HCT116 (cell line): ENCODE results near the gene KCNK4. TPM values are rescaled to one million over a fixed set of nuclear protein-coding genes. Genes with fewer than 3 reads are reported as not detected.

ENCODE experiments used
- ATAC-seq: fragments of 200-7000 bp; cut with Tn5 transposase; 2 replicates; pipeline ENCODE4 v1.9.1; 2020; ENCODE audit warnings: mild to moderate bottlenecking, moderate library complexity
- BruUV-seq: library from RNA; stranded (reverse); fragments of 400-500 nt; replicated peaks from 2 replicates; lab custom pipeline; 2021; lab: Mats Ljungman, UMichigan
- CTCF ChIA-PET: fragments of 300-600 bp; sonication (Branson Sonifier 250); formaldehyde crosslinking; loops from one replicate; lab custom pipeline; 2021; ENCODE audit warnings: antibody characterized with exemption; lab: Charles Lee
- POLR2A ChIA-PET: fragments of 300-600, 350-600 bp; sonication (Branson Sonifier 250); formaldehyde crosslinking; loops from one replicate; lab custom pipeline; 2021; ENCODE audit warnings: antibody characterized with exemption; lab: Charles Lee
- RAD21 ChIA-PET, 2 experiments: fragments of 300-600 bp; sonication (Branson Sonifier 250); formaldehyde crosslinking; loops; one replicate each; lab custom pipeline; 2023; ENCODE audit warnings: low total read pairs in 2 of 2; ENCODE audit not compliant: uncharacterized antibody in 2 of 2, unreplicated experiment in 2 of 2, low non-redundant PET in 1 of 2; lab: Charles Lee
- DNase-seq: peaks from one replicate; pipeline ENCODE4 v3.0.0-alpha.2; 2010; ENCODE audit warnings: low read depth, low spot score
- H2AFZ ChIP-seq: fragments of 200-600 bp; shearing (Covaris generic), sonication (generic); 2 replicates; pipeline ENCODE4 v1.6.1; 2017; ENCODE audit warnings: low read depth, mixed run types, mixed read lengths, antibody characterized with exemption, low read length; ENCODE audit not compliant: poor library complexity, severe bottlenecking
- H3K27ac ChIP-seq: 2 replicates; pipeline ENCODE4 v1.5.1; 2012; ENCODE audit warnings: low read depth, low read length
- H3K27me3 ChIP-seq: fragments of 200-600 bp; sonication (generic); 2 replicates; pipeline ENCODE4 v1.6.1; 2016; ENCODE audit warnings: mixed run types, low read length, mixed read lengths; ENCODE audit not compliant: insufficient read depth
- H3K36me3 ChIP-seq, 2 experiments: fragments of 200-500 bp in 1 of 2; fragments of 200-600 bp in 1 of 2; sonication (Bioruptor generic) in 1 of 2; sonication (generic) in 1 of 2; 2 replicates each; pipeline versions ENCODE4 v1.5.1 to v1.6.1; 2014 to 2016; ENCODE audit warnings: low read length in 2 of 2, inconsistent platforms in 1 of 2, mixed read lengths in 1 of 2, mixed run types in 1 of 2; ENCODE audit not compliant: insufficient read depth in 2 of 2, control insufficient read depth in 1 of 2
- H3K4me1 ChIP-seq, 2 experiments: fragments of 200-600 bp in 1 of 2; sonication (generic) in 1 of 2; 2 replicates each; pipeline versions ENCODE4 v1.5.1 to v1.6.1; 2012 to 2017; ENCODE audit warnings: low read length in 2 of 2, inconsistent platforms in 1 of 2, mild to moderate bottlenecking in 1 of 2, mixed read lengths in 1 of 2, mixed run types in 1 of 2, moderate library complexity in 1 of 2; ENCODE audit not compliant: insufficient read depth in 2 of 2, control insufficient read depth in 1 of 2
- H3K4me2 ChIP-seq: fragments of 200-600 bp; sonication (generic); 2 replicates; pipeline ENCODE4 v1.6.1; 2017; ENCODE audit warnings: mixed run types, low read length, mixed read lengths
- H3K4me3 ChIP-seq, 2 experiments: fragments of 200-600 bp in 1 of 2; sonication (generic) in 1 of 2; replicated peaks in 1 of 2; 2 replicates each; pipeline ENCODE4 v1.5.1; 2011 to 2016; ENCODE audit warnings: low read length in 2 of 2, control low read depth in 1 of 2, low read depth in 1 of 2, mild to moderate bottlenecking in 1 of 2, mixed read lengths in 1 of 2, mixed run types in 1 of 2
- H3K79me2 ChIP-seq: fragments of 200-600 bp; sonication (generic); 2 replicates; pipeline ENCODE4 v1.6.1; 2017; ENCODE audit warnings: mild to moderate bottlenecking, mixed run types, low read length, moderate library complexity, mixed read lengths; ENCODE audit not compliant: insufficient read depth
- H3K9ac ChIP-seq: fragments of 200-600 bp; sonication (generic); 2 replicates; pipeline ENCODE4 v1.6.1; 2016; ENCODE audit warnings: low read length, mixed read lengths
- H3K9me2 ChIP-seq: fragments of 200-600 bp; sonication (generic), shearing (Covaris generic); 2 replicates; pipeline ENCODE4 v1.6.1; 2017; ENCODE audit warnings: mixed run types, mild to moderate bottlenecking, moderate library complexity; ENCODE audit not compliant: insufficient read depth
- H3K9me3 ChIP-seq, 2 experiments: fragments of 200-500 bp in 1 of 2; fragments of 200-600 bp in 1 of 2; sonication (Bioruptor generic) in 1 of 2; sonication (generic) in 1 of 2; 2 replicates each; pipeline ENCODE4 v1.6.1; 2014 to 2017; ENCODE audit warnings: low read length in 2 of 2, mixed read lengths in 2 of 2, inconsistent platforms in 1 of 2, low read depth in 1 of 2, mild to moderate bottlenecking in 1 of 2, mixed run types in 1 of 2, moderate library complexity in 1 of 2; ENCODE audit not compliant: control insufficient read depth in 1 of 2, insufficient read depth in 1 of 2
- H4K20me1 ChIP-seq: fragments of 200-600 bp; sonication (generic), shearing (Covaris generic); 2 replicates; pipeline ENCODE4 v1.6.1; 2017; ENCODE audit warnings: mixed run types, mild to moderate bottlenecking, moderate library complexity; ENCODE audit not compliant: insufficient read depth
- CEBPB ChIP-seq: IDR thresholded peaks from 2 replicates; pipeline ENCODE4 v1.6.1; 2012; ENCODE audit warnings: low read depth
- EGR1 ChIP-seq: IDR thresholded peaks from 2 replicates; pipeline ENCODE4 v1.6.1; 2012; ENCODE audit warnings: low read depth
- ELF1 ChIP-seq: IDR thresholded peaks from 2 replicates; pipeline ENCODE4 v1.6.1; 2012; ENCODE audit warnings: low read depth, borderline replicate concordance
- EZH2phosphoT487 ChIP-seq: fragments of 200-600 bp; IDR thresholded peaks from 2 replicates; pipeline ENCODE4 v1.6.1; 2018; ENCODE audit warnings: antibody characterized with exemption, borderline replicate concordance
- FOSL1 ChIP-seq: IDR thresholded peaks from 2 replicates; pipeline ENCODE4 v1.6.1; 2012; ENCODE audit warnings: low read depth
- JUND ChIP-seq: IDR thresholded peaks from 2 replicates; pipeline ENCODE4 v1.6.1; 2012
- RAD21 ChIP-seq: IDR thresholded peaks from 2 replicates; pipeline ENCODE4 v1.6.1; 2012; ENCODE audit warnings: low read depth, mild to moderate bottlenecking
- SP1 ChIP-seq: IDR thresholded peaks from 2 replicates; pipeline ENCODE4 v1.6.1; 2012; ENCODE audit warnings: low read depth
- SRF ChIP-seq: IDR thresholded peaks from 2 replicates; pipeline ENCODE4 v1.6.1; 2012; ENCODE audit warnings: low read depth
- TCF7L2 ChIP-seq: IDR thresholded peaks from 2 replicates; pipeline ENCODE4 v1.7.0; 2011; ENCODE audit warnings: borderline replicate concordance, inconsistent platforms; ENCODE audit not compliant: insufficient read depth, insufficient read length; ENCODE audit errors: extremely low read depth
- YY1 ChIP-seq: IDR thresholded peaks from 2 replicates; pipeline ENCODE4 v1.6.1; 2011; ENCODE audit warnings: low read length, low read depth, moderate library complexity, mild to moderate bottlenecking; ENCODE audit not compliant: insufficient replicate concordance; ENCODE audit errors: extremely low read depth
- ZFX ChIP-seq: fragments of 450-650 bp; IDR thresholded peaks from 2 replicates; pipeline ENCODE4 v1.6.1; 2017
- ZNF274 ChIP-seq: fragments of 200-500 bp; sonication (Bioruptor generic); IDR thresholded peaks from 2 replicates; pipeline ENCODE4 v1.6.1; 2014; ENCODE audit warnings: mild to moderate bottlenecking, low read depth, low read length, inconsistent platforms
- intact Hi-C: fragments of 100-400 bp; cut with micrococcal nuclease; formaldehyde crosslinking; loops from 2 replicates; pipeline ENCODE4 v1.10.0; 2022
- total RNA-seq: library from RNA; stranded (reverse); gene quantifications from one replicate; pipeline ENCODE4 v1.2.1, GENCODE V29; 2021; ENCODE audit not compliant: unreplicated experiment
- TF ChIP-seq, protein P1 (sequence below), 3 experiments: fragments of 200-600 bp in 1 of 3; sonication (generic) in 1 of 3; IDR thresholded peaks in 2 of 3; conservative IDR thresholded peaks in 1 of 3; 2 replicates each; pipeline ENCODE4 v1.5.1; 2012 to 2017; ENCODE audit warnings: low read depth in 2 of 3, low read length in 2 of 3, antibody characterized with exemption in 1 of 3, borderline replicate concordance in 1 of 3, control low read depth in 1 of 3, mild to moderate bottlenecking in 1 of 3, mixed read lengths in 1 of 3, mixed run types in 1 of 3, moderate library complexity in 1 of 3; ENCODE audit not compliant: insufficient read depth in 1 of 3
- TF ChIP-seq, protein P2 (sequence below): IDR thresholded peaks from 2 replicates; pipeline ENCODE4 v1.6.1; 2012
- TF ChIP-seq, protein P3 (sequence below): IDR thresholded peaks from 2 replicates; pipeline ENCODE4 v1.6.1; 2012
- TF ChIP-seq, protein P4 (sequence below): IDR thresholded peaks from 2 replicates; pipeline ENCODE4 v1.6.1; 2011; ENCODE audit warnings: mild to moderate bottlenecking, low read length, moderate library complexity; ENCODE audit not compliant: insufficient replicate concordance; ENCODE audit errors: extremely low read depth

Gene KCNK4
- total RNA-seq, 1 experiment from 2014 or later: not detected

DNA sequence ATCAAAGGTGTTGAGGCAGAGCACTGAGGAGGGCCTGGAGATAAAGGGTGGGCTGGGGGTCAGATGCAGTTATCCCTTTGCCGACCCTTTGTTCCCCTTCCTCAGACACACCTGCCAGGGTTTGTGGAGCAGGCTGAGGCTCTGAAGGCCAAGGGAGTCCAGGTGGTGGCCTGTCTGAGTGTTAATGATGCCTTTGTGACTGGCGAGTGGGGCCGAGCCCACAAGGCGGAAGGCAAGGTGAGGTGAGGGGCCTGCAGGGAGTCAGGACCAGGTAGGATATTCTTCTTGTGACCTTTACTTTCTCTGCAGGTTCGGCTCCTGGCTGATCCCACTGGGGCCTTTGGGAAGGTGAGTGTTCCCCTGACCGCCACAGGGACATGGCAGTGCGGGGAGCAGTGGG is 29.5 kb downstream of the KCNK4 start:
- peaks cover 22 to 56% of the 10 kb centered on the region in 2 experiments for H3K4me1 ChIP-seq
- ATAC-seq (no peak), DNase-seq (no peak)
- peak overlapping the region; percentile 22; the same call in 1 of the 2 replicates for H3K4me2 ChIP-seq
- RAD21 ChIA-PET: no interaction called here
- CTCF ChIA-PET: no interaction called here
- intact Hi-C loops: no loop called here
- H3K27me3 ChIP-seq: no peaks in the 10 kb centered on the region
- H3K27ac ChIP-seq: no peak overlapping the region
- H3K79me2 ChIP-seq: peaks cover 29% of the 10 kb centered on the region
- POLR2A ChIA-PET: interaction anchor here (1.1 kb wide), 1 partner anchor 36 kb away, joined by 3 read pairs; no protein-coding TSS in a partner anchor
- H3K36me3 ChIP-seq: peaks cover 7% of the 10 kb centered on the region in 2 experiments; a peak in 2 of 4 replicates
- BruUV-seq: no TSS peak
- no peaks in the 10 kb centered on the region for H4K20me1 ChIP-seq
- H3K9me2 ChIP-seq: no peaks in the 10 kb centered on the region
- no peaks in the 10 kb centered on the region for H3K9me3 ChIP-seq
- H3K9ac ChIP-seq: peak overlapping the region; percentile 26; the same call in 1 of the 2 replicates
- TF ChIP-seq, protein P1, sequence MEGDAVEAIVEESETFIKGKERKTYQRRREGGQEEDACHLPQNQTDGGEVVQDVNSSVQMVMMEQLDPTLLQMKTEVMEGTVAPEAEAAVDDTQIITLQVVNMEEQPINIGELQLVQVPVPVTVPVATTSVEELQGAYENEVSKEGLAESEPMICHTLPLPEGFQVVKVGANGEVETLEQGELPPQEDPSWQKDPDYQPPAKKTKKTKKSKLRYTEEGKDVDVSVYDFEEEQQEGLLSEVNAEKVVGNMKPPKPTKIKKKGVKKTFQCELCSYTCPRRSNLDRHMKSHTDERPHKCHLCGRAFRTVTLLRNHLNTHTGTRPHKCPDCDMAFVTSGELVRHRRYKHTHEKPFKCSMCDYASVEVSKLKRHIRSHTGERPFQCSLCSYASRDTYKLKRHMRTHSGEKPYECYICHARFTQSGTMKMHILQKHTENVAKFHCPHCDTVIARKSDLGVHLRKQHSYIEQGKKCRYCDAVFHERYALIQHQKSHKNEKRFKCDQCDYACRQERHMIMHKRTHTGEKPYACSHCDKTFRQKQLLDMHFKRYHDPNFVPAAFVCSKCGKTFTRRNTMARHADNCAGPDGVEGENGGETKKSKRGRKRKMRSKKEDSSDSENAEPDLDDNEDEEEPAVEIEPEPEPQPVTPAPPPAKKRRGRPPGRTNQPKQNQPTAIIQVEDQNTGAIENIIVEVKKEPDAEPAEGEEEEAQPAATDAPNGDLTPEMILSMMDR (IDR thresholded peaks at IDR 0.05 in 2 of 3, conservative IDR thresholded peaks at IDR 0.05 in 1 of 3; ENCODE audit: borderline replicate concordance in 1 of 3, insufficient read depth in 1 of 3, low read depth in 2 of 3, low read length in 2 of 3): no peak
- TF ChIP-seq ELF1 (no peak), RAD21 (no peak), ZFX (no peak), EZH2phosphoT487 (no peak), FOSL1 (no peak), CEBPB (no peak), ZNF274 (no peak), JUND (no peak), SP1 (no peak), YY1 (no peak), SRF (no peak), EGR1 (no peak), TCF7L2 (no peak)
- TF ChIP-seq, protein P2, sequence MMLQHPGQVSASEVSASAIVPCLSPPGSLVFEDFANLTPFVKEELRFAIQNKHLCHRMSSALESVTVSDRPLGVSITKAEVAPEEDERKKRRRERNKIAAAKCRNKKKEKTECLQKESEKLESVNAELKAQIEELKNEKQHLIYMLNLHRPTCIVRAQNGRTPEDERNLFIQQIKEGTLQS: no peak
- TF ChIP-seq, protein P3, sequence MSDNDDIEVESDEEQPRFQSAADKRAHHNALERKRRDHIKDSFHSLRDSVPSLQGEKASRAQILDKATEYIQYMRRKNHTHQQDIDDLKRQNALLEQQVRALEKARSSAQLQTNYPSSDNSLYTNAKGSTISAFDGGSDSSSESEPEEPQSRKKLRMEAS: no peak
- TF ChIP-seq, protein P4, sequence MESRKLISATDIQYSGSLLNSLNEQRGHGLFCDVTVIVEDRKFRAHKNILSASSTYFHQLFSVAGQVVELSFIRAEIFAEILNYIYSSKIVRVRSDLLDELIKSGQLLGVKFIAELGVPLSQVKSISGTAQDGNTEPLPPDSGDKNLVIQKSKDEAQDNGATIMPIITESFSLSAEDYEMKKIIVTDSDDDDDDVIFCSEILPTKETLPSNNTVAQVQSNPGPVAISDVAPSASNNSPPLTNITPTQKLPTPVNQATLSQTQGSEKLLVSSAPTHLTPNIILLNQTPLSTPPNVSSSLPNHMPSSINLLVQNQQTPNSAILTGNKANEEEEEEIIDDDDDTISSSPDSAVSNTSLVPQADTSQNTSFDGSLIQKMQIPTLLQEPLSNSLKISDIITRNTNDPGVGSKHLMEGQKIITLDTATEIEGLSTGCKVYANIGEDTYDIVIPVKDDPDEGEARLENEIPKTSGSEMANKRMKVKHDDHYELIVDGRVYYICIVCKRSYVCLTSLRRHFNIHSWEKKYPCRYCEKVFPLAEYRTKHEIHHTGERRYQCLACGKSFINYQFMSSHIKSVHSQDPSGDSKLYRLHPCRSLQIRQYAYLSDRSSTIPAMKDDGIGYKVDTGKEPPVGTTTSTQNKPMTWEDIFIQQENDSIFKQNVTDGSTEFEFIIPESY: no peak
- no peak overlapping the region for H3K4me3 ChIP-seq
- no peak overlapping the region for H2AFZ ChIP-seq
